Thyroid gland (tissue), 4 donors: ENCODE measurements around the gene SVIL.

ENCODE experiments used
- CTCF ChIP-seq, 6 experiments: fragments of 200-600 bp in 3 of 6; fragments of 450-650 bp in 3 of 6; sonication (generic) in 3 of 6; IDR thresholded peaks; one replicate each; pipeline ENCODE4 v1.5.1; 2016 to 2019; ENCODE audit warnings: antibody characterized with exemption in 6 of 6, mild to moderate bottlenecking in 2 of 6, inconsistent platforms in 1 of 6, moderate library complexity in 1 of 6
- POLR2A ChIP-seq, 2 donors: fragments of 450-650 bp; IDR thresholded peaks; one replicate each; pipeline ENCODE4 v1.6.1; 2017; ENCODE audit warnings: antibody characterized with exemption in 2 of 2, mild to moderate bottlenecking in 2 of 2, moderate library complexity in 1 of 2

GRCh38 chr10:29600067-29600466 is 34.7 kb downstream of the SVIL start:
- TF ChIP-seq CTCF (IDR thresholded peaks at IDR 0.05) (no peak), POLR2A (IDR thresholded peaks at IDR 0.05) (no peak)
